GM12878 (cell line): ENCODE data around the gene N4BP3. TPM values are rescaled to one million over a fixed set of nuclear protein-coding genes. Genes with fewer than 3 reads are reported as not detected.

Experiments used
- ATAC-seq: fragments of 200-7000 bp; cut with Tn5 transposase; 3 replicates; pipeline ENCODE4 v1.9.1; 2020; ENCODE audit warnings: mild to moderate bottlenecking, moderate library complexity
- BruUV-seq: library from RNA; stranded (reverse); fragments of 400-500 nt; replicated peaks from 2 replicates; lab custom pipeline; 2021; lab: Mats Ljungman, UMichigan
- CTCF ChIA-PET: fragments of 300-600 bp; sonication (Branson Sonifier 250); formaldehyde crosslinking; extraction: SDS; loops from one replicate; lab custom pipeline; 2021; ENCODE audit warnings: inconsistent platforms; lab: Yijun Ruan, JAX
- POLR2A ChIA-PET: fragments of 350-600 bp; formaldehyde crosslinking; extraction: SDS; loops from one replicate; lab custom pipeline; 2021; ENCODE audit warnings: inconsistent platforms; lab: Charles Lee
- RAD21 ChIA-PET: fragments of 300-600 bp; sonication (Branson Sonifier 250); formaldehyde crosslinking; loops from one replicate; lab custom pipeline; 2023; ENCODE audit warnings: antibody characterized with exemption; ENCODE audit not compliant: unreplicated experiment; lab: Charles Lee
- SMC1A ChIA-PET: fragments of 300-600 bp; sonication (Branson Sonifier 250); formaldehyde crosslinking; loops from one replicate; lab custom pipeline; 2023; ENCODE audit not compliant: unreplicated experiment, uncharacterized antibody; lab: Charles Lee
- DNase-seq: peaks from one replicate; pipeline ENCODE4 v3.0.0-alpha.2; 2011; ENCODE audit warnings: low read depth, low spot score
- FAIRE-seq: peaks from 3 replicates; lab custom pipeline; 2011; peaks lifted over from hg19 to GRCh38; lab: Jason Lieb, UNC
- H2AFZ ChIP-seq: 2 replicates; pipeline ENCODE4 v1.6.0; 2011; ENCODE audit warnings: low read depth, low read length, control low read depth; ENCODE audit not compliant: control insufficient read depth
- H3K27ac ChIP-seq: 2 replicates; pipeline ENCODE4 v1.5.1; 2011; ENCODE audit warnings: control low read depth; ENCODE audit not compliant: control insufficient read depth, insufficient read depth
- H3K27me3 ChIP-seq, 2 experiments: replicated peaks in 1 of 2; 2 replicates each; pipeline versions ENCODE4 v1.6.0 to v1.6.1; 2011; ENCODE audit warnings: low read length in 1 of 2; ENCODE audit not compliant: control insufficient read depth in 2 of 2, insufficient read depth in 2 of 2
- H3K36me3 ChIP-seq, 2 experiments: 2 replicates each; pipeline ENCODE4 v1.5.1; 2011; ENCODE audit warnings: low read length in 1 of 2; ENCODE audit not compliant: control insufficient read depth in 2 of 2, insufficient read depth in 2 of 2
- H3K4me1 ChIP-seq: 2 replicates; pipeline ENCODE4 v1.6.1; 2011; ENCODE audit warnings: mild to moderate bottlenecking, low read length, moderate library complexity, mixed read lengths; ENCODE audit not compliant: control insufficient read depth, insufficient read depth
- H3K4me2 ChIP-seq: 2 replicates; pipeline ENCODE4 v1.6.0; 2011; ENCODE audit warnings: control low read depth; ENCODE audit not compliant: control insufficient read depth, insufficient read depth
- H3K4me3 ChIP-seq: fragments of 200-600 bp; sonication (generic); 2 replicates; pipeline ENCODE4 v1.5.1; 2016
- H3K79me2 ChIP-seq: 2 replicates; pipeline ENCODE4 v1.6.0; 2011; ENCODE audit warnings: low read length; ENCODE audit not compliant: control insufficient read depth, insufficient read depth
- H3K9ac ChIP-seq: 2 replicates; pipeline ENCODE4 v1.8.0; 2011; ENCODE audit warnings: low read length, control low read depth, mixed read lengths; ENCODE audit not compliant: control insufficient read depth, insufficient read depth
- H3K9me3 ChIP-seq: replicated peaks from 3 replicates; pipeline ENCODE4 v1.5.1; 2011; ENCODE audit warnings: mild to moderate bottlenecking, low read length; ENCODE audit not compliant: control insufficient read depth, insufficient read depth
- H4K20me1 ChIP-seq: 2 replicates; pipeline ENCODE4 v1.6.0; 2011; ENCODE audit not compliant: control insufficient read depth, insufficient read depth
- EZH2 ChIP-seq: IDR thresholded peaks from 2 replicates; pipeline ENCODE4 v1.6.1; 2012; ENCODE audit warnings: low read depth, mild to moderate bottlenecking, control low read depth, inconsistent platforms, low read length, borderline replicate concordance; ENCODE audit not compliant: control insufficient read depth
- MLLT1 ChIP-seq: fragments of 450-650 bp; IDR thresholded peaks from 2 replicates; pipeline ENCODE4 v1.6.1; 2016; ENCODE audit warnings: mild to moderate bottlenecking
- NR2F1 ChIP-seq: fragments of 450-650 bp; conservative IDR thresholded peaks from 2 replicates; pipeline ENCODE4 v1.6.1; 2017; ENCODE audit warnings: mild to moderate bottlenecking
- POLR2AphosphoS2 ChIP-seq: IDR thresholded peaks from 2 replicates; pipeline ENCODE4 v1.6.1; 2011; ENCODE audit warnings: low read depth, mild to moderate bottlenecking, low read length, improper control_type of control experiment, moderate library complexity
- WGBS: methylation state at CpG from one replicate; pipeline ENCODE4 v1.1.6; 2016; ENCODE audit warnings: low lambda C conversion rate; ENCODE audit not compliant: insufficient replicate concordance, insufficient coverage; ENCODE audit errors: missing lambda C conversion rate; 5-methylcytosine and 5-hydroxymethylcytosine counted together
- in situ Hi-C: fragments of 300-500 bp; cut with MboI; formaldehyde crosslinking; loops from 9 replicates; pipeline ENCODE4 v1.14.3; 2018; ENCODE audit warnings: mixed read lengths
- intact Hi-C: fragments of 100-400 bp; cut with micrococcal nuclease; formaldehyde crosslinking; loops from one replicate; pipeline ENCODE4 v1.14.2; 2022; ENCODE audit not compliant: unreplicated experiment
- polyA plus RNA-seq, 11 experiments: library from polyadenylated mRNA; depleted of rRNA in 4 of 11; unstranded in 6 of 11; stranded (reverse) in 5 of 11; fragments of >200 nt; fragmentation: Nextera tagmentation in 4 of 11; fragmentation: Illumina TruSeq in 1 of 11; extraction: Ambion mirVana in 4 of 11; extraction: Trizol in 1 of 11; gene quantifications; 1 replicate in 1 of 11; 2 replicates in 10 of 11; pipeline versions ENCODE4 v1.2.1 to v1.2.3, GENCODE V29; 2011 to 2016; ENCODE audit warnings: inconsistent platforms in 2 of 11, missing spikeins in 2 of 11, low read depth in 1 of 11
- total RNA-seq, 4 experiments: library from RNA; depleted of rRNA in 3 of 4; stranded (reverse); fragments of >200 nt in 3 of 4; fragmentation: Illumina TruSeq in 1 of 4; extraction: Trizol in 1 of 4; gene quantifications; 2 replicates each; pipeline versions ENCODE4 v1.2.1 to v1.2.3, GENCODE V29; 2013 to 2021

The N4BP3 gene
- total and polyA plus RNA-seq, 10 of the 15 experiments (the other 5 are each of a cell fraction or from before 2014, with no cell fraction given), result 0.06 to 13.0 (median 4.3) TPM

- ChIA-PET SMC1A (no interaction called here), CTCF (interaction anchor here (0.6 kb wide), 1 partner anchor 16 kb away, joined by 3 read pairs; no protein-coding TSS in a partner anchor), RAD21 (interaction anchor here (1.0 to 1.1 kb wide), 2 partner anchors 17 to 23 kb away, joined by 4 read pairs; no protein-coding TSS in a partner anchor), POLR2A (interaction anchor here (0.6 to 1.2 kb wide), 4 partner anchors 8 to 811 kb away, joined by 3 read pairs; partner anchors contain the start of genes PRELID1 and RAB24)
- Histone ChIP-seq H3K36me3 (no peaks in the 10 kb centered on the region), H3K9me3 (no peaks in the 10 kb centered on the region), H3K9ac (peak overlapping the region; percentile 70), H3K4me2 (peak overlapping the region; percentile 84), H3K27me3 (no peaks in the 10 kb centered on the region), H3K27ac (peak overlapping the region; percentile 72), H4K20me1 (no peaks in the 10 kb centered on the region), H3K4me1 (peaks cover 33% of the 10 kb centered on the region), H3K4me3 (peak overlapping the region; percentile 88), H2AFZ (peak overlapping the region; percentile 73), H3K79me2 (peaks cover 50% of the 10 kb centered on the region)
- ATAC-seq (peak; percentile 35), FAIRE-seq (no peak), DNase-seq (no peak)
- under 1% methylated on average over 34 of the region's 41 CpGs for WGBS
- 0 out of 2 replicates have a peak, but pooled peaks have one; percentile 9 for TF ChIP-seq POLR2AphosphoS2
- no peak for TF ChIP-seq EZH2
- peak; percentile 48; the same call in 1 of the 2 replicates for TF ChIP-seq NR2F1
- TF ChIP-seq MLLT1, result no peak
- no TSS peak for BruUV-seq
- intact Hi-C loops (loop anchor here (5.0 to 10.0 kb wide), 2 partner anchors 37 to 1579 kb away; partner anchors contain the start of gene RNF44), in situ Hi-C loops (loop anchor here (10.0 kb wide), 1 partner anchor 1441 kb away; the partner anchor contains the start of gene RUFY1)
These were observed 551 bp downstream of the N4BP3 start for GRCh38 chr5:178113841-178114324.
